AG08396 (cell line): ENCODE measurements around the gene SV2B.
A peak's percentile ranks its signal among the peaks of the same experiment; 100 is the strongest.
"Not testable (repeated sequence)": the region's sequence is repeated elsewhere in the genome, so short reads cannot be mapped to it uniquely, and the experiment has no call there.

Experiments used
- DNase-seq: peaks from one replicate; pipeline ENCODE4 v3.0.0; 2012; ENCODE audit warnings: low spot score, mixed read lengths

The SV2B gene, protein sequence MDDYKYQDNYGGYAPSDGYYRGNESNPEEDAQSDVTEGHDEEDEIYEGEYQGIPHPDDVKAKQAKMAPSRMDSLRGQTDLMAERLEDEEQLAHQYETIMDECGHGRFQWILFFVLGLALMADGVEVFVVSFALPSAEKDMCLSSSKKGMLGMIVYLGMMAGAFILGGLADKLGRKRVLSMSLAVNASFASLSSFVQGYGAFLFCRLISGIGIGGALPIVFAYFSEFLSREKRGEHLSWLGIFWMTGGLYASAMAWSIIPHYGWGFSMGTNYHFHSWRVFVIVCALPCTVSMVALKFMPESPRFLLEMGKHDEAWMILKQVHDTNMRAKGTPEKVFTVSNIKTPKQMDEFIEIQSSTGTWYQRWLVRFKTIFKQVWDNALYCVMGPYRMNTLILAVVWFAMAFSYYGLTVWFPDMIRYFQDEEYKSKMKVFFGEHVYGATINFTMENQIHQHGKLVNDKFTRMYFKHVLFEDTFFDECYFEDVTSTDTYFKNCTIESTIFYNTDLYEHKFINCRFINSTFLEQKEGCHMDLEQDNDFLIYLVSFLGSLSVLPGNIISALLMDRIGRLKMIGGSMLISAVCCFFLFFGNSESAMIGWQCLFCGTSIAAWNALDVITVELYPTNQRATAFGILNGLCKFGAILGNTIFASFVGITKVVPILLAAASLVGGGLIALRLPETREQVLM

DNA sequence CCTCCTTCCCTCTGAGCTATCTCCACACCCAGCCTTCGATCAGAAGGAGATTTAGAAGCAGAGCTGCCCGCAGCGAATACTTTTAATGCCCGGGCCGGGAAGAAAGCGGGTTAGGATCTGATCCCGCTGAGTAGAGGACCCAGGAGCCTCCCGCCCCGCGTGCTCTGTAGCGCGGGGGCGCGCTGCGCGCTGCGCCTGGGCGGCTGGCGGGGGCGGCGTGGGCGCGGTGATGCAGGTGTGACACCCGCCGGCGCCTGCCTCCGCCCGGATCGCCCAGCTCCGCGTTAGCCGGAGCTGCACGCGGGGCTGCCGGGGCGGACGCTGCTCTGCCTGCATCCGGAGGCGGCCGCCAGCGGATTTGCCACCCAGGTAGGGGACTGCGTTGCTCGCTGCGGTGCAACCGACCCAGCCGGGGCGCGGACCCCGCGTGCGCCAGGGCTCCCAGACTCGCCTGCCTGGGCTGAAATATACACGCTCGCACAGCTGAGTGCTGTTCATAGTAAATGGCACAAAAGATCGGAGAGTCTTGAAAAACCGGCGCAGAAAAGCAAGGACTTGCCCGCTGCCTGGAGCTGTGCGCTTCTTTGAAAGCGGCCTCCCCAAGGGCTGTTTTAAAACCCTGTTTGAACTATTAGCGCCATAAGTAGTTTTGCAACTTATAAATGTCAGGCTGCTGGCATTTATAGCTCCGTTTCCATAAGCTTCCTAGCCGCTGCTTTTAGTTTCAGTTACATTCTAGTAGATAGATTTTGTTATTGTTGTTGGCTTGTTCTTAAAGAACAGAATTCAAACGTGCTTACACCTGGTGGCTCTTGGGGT lies at the start of gene SV2B:
SV2B (plus strand) TSS at position 263 of the 819 bp plus-strand sequence. CDS start 126,007 bp downstream, outside the sequence.
- no peak for DNase-seq

DNA sequence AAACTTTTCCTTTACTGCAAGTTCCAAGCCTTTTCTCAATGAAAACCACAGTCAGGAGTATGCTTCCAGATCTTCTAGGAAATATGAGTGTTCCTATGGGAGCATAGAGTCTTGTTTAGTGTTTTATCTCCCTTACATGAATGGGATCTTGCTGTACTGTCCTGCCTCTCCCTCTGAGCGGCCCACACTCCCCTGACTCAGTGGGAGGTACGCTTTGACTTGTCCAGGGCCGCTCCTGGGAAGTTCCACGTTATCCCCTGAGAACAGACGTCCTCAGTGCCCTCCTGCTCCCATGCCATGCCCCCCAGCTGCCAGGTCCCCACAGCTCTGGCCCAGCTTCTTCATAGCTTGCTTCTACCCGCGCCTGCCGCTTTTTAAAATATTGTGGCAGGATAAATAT lies 48.8 kb upstream of the SV2B start:
- DNase-seq, result no peak

DNA sequence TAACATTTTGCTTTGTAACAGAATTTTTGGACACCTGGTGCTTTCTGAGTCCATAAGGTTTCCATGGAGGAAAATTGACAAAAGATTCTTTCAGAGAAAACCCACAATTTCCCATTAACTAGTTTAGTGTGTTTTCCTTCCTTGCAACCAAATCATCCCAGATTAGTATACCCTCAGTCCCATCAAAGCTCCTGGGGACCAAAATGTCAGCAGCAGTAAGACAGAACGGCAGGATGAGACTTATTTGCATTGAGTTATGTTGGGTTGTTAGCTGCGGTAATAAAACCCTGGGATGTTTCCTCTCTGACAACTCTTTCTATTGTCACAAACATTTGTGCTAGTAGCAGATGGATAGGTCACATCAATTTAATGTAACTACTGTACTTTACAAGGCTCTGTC lies 45.2 kb upstream of the SV2B start:
- DNase-seq, result no peak

DNA sequence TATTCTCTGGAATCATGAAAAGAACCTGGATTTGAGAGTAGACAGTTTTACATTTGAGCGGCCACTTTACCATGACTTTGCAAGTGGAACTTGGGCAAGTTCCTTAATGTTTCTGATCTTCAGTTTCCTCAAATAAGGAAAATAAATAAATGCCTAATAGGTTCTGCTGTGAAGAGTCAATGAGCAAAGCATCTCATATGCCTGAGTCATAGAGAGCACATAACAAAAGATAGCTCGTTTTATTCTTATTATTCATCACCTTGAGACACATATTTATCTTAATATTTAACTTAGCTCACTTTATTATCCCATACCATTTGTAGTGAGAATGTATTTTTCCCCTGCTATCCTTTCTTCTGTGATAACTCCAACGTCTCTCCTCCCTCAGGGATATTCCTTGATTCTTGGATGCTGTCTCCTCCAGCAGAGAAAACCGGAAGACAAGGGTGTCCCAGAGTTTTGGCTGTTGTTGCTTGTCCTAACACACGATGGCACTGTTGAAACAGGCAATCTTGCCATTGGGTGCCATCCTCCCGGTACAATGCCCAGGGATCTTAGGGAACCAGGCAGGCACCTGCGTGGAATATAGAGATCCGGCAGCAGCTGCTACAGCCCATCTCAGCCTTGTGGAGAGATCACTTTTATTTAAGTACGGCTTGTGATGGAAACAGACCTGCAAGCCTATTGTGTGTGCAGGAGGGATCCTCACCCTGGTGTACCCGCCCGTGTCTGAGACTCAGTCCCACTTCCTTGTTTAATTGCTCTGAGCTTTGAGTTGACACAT lies 44.3 kb upstream of the SV2B start:
- peak; percentile 77 for DNase-seq

DNA sequence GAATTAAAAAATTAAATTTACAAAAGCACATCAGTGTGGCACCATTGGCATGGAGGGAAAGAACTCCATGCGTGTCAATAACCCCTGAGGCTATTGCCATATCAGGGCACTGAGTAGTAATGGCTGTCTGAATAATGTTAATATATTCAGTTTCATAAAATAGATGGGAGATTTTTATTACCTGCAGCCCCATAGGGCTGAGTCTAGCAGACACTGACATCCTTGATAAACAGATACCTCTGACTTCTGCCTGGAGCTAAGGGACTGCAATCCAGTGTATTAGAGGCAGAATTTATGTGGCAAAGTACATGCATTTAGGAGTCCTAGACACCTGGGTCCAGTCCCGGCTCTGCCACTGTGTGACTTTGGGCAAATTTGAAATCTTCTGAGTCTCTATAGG lies 38.8 kb upstream of the SV2B start:
- no peak for DNase-seq

DNA sequence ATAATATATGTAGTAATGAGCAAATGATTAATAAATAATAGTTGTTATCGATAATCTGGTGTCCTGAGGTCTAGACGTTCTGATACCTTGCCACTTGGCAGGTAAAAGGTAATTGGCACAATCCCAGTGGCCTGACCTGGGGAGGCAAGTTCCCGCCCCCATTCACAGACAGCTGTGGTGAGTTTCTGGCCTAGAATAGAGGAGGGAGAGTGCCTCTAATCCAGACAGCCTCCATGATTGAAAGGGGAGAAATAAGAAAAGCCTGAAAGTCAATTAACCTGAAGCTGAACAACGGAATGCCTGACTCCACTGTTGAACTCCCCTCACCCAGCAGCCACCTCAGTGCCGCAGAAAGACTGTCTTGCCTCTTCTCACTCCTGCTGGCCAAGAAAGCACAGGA lies 38.1 kb upstream of the SV2B start:
- no peak for DNase-seq

DNA sequence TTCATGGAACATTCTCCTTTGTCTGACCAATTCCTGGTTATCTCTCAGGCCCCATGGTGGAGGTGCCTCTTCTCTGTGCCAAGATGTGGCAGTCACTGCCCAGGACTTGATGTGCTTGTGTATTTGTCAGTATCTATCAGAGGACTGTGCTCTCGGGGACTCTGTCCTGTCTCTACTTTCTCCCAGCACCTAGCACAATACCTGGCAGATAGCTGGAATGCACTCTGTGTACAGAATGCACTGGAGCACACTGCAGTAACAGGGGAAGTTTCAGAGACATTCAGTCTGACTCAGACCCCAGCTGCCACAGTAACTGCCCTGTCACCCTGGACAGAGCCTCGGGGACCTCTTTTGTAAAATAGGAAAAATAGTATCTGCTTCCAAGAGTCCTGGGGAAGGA lies 34.6 kb upstream of the SV2B start:
- DNase-seq, result no peak

DNA sequence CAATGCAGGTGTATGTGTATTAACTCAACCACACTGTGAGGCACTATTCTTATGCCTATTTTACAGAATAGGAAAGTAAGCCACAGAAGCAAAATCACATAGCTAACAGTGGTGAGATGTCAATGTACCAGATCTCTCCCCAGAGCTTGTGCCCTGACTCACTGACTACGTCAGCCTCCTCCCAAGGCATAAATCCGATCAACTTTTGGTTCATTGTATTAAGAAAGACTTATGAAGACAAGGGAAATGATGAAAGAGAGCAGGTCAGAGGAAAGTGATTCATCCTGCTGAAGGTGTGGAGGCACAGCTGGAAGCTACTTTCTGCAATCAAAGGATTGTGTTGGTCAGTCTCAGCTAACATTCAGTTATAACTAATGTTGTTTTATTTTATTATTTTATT lies 33.0 kb upstream of the SV2B start:
- no peak for DNase-seq

DNA sequence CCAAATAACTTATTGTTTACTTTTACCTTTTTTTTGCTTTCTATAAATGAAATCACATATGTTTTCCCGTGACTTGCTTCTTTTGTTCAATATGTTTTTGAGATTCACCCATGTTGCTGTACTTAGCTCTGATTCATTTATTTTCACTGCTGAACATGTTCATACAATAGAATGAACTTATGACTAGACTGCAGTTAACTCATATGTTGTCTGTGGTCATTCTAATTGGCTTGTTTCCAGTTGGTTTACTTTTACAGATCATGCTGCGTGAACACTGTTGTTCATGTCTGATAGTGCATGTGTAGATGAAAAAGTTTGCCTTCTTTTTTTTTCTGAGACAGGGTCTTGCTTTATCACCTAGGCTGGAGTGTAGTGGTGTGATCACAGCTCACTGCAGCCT lies 31.6 kb upstream of the SV2B start:
- DNase-seq, result no peak

DNA sequence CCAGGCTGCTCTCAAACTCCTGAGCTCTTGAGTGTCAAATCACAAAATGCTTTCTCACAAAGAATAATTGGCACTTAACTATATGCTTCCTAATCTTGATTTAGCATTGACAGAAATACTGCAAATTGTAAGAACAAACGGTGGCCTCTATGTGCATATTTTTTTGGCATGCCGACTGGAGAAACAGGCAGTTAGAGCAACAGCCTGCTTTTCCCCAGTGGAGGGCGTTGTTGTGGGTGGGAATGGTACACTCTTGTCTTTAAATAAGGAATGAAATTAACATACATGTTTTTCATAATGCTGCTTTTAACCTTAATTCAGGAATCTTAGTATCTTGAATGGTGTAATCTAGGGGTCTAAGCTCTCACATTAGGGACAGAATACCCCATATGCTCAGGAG lies 31.1 kb upstream of the SV2B start:
- no peak for DNase-seq

DNA sequence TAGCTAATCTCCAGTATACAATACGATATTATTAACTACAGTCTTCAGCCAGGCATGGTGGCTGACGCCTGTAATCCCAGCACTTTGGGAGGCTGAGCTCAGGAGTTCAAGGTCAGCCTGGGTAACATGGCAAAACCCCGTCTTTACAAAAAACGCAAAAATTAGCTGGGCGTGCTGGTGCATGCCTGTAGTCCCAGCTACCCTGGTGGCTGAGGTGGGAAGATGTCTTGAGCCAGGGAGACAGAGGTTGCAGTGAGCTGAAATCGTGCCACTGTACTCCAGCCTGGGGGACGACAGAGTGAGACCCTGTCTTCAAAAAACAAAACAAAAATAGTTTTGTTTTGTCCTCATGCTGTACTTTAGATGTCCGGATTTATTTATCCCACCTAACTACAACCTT lies 29.2 kb upstream of the SV2B start:
- DNase-seq, result no peak

DNA sequence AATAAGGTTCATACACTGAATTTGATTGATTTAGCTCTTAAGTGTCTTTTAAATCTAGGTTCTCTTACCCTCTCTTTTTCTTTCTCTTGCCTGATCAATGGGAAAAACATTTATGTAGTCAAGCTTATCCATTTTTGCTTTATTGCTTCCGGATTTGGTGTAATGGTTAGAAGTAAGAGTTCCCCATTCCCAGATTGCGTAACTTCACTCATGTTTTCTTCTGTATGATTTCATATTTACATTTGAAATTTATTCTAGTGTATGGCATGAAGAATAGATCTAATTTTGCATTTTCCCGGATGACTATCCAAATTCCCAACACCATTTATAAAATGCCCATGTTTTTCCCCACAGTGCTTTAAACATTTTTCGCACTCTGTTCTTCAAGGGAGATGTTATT lies 27.9 kb upstream of the SV2B start:
- no peak for DNase-seq

DNA sequence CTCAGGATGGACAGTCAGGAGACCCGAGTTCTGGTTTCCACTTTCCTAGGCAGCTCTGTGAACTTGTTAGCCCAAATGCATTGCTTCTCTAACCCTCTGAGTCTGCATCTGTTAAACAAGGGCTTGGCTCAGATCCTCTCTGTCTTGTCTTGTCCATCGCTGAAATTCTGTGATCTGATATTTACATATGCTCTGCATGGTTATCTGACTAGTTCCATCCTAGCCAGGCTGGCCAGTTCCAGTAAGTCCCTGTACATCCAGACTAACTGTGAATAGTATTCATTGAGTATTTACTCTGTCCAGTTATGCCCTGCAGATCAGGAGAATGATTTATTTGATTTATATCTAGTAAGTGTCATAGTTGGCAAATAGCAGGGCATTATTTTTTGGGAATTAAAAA lies 27.0 kb upstream of the SV2B start:
- DNase-seq, result no peak

DNA sequence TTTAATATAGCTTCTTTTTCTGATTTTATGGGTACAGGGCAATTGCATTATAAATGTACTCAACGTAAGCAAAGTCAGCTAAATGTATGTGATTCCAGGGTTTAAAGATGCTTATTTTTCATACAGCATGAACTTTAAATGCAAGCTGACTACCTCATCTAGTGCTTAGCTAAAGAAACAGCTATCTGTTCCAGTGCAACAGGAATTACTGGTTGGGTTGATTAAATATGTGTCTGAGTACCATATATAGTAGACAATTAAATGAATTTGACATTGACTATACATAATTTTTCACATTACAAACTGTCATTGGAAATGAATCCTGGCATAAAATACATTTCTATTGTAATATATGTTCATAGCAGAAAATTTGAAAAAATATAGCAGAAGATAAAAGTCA lies 26.3 kb upstream of the SV2B start:
- no peak for DNase-seq

DNA sequence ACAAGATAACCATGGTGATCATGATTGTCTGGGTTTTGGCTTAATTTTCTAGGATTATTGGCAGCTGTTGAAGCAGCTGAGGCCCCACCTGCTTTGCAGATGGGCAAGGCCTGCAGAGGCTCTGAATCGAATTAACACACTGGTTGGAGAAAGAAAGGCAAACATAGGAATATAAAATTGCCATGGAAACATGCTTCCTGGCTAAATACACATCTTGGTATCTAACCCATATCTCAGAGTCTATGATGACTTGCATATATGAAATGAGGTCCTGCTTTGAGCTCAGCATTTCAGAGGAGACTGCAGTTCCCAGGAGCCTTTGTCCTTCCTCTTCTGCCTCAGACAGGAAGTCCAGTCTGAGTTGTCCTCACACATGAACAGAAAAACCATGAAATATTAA lies 24.3 kb upstream of the SV2B start:
- no peak for DNase-seq

DNA sequence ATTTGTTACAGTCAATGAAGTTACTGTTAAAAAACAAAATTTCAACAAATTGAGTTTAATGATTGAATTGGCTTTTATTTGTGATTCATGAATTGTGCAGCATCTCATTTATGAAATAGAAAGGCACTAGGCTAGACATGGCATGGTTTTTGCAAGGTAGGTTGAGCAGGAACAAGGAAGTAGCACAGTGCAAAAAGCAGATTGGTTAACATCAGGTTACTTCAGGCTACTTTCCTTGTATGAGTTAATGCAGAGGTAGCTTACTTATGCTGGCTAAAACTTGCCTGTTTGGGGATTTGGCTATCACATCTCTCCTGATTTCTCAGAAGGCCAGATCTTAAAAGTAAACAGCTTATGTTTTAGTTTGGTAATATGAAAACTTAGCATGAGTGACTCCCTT lies 23.0 kb upstream of the SV2B start:
- DNase-seq, result no peak

DNA sequence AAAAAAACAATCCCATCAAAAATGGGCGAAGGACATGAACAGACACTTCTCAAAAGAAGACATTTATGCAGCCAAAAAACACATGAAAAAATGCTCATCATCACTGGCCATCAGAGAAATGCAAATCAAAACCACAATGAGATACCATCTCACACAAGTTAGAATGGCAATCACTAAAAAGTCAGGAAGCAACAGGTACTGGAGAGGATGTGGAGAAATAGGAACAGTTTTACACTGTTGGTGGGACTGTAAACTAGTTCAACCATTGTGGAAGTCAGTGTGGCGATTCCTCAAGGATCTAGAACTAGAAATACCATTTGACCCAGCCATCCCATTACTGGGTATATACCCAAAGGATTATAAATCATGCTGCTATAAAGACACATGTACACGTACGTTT lies 6.2 kb upstream of the SV2B start:
- not testable (repeated sequence) for DNase-seq

DNA sequence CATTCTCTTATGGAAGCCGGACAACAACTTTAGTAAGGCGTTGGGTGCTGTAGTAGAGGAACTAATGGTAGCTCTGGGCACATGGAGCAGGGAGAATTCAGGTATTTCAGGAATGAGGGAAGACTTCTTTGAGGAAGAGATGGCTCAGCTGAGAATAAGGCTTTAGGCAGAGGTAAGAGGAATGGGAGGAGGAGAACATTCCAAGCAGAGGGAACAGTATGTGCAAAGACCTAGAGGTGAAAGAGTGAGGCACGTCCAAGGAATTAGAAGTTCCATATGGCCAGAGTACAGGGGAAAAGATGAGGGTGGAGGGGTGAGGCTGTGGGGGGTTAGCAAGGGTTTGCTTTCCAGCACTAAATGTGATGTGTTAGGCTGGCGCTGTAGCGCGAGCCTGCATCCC lies 1.6 kb upstream of the SV2B start:
- DNase-seq, result no peak

DNA sequence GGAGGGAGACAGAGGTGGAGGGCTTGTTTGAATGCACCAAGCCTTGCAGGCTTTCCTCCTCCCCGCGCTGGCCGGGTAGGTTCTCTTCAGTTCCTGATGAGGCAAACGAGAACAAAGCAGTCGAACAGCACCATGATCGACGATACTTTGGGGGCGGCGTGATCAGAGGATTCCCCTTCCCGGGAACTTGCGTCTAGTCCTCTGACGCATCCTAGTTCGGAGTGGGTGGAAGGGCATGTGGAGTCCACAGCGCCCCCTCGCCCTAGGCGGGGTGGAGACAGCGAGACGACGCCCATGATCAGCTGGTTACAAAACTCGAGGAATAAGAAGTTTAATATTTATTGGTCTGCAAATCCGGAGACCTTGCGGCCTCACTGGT lies 452 bp upstream of the SV2B start:
- DNase-seq, result peak; percentile 29

DNA sequence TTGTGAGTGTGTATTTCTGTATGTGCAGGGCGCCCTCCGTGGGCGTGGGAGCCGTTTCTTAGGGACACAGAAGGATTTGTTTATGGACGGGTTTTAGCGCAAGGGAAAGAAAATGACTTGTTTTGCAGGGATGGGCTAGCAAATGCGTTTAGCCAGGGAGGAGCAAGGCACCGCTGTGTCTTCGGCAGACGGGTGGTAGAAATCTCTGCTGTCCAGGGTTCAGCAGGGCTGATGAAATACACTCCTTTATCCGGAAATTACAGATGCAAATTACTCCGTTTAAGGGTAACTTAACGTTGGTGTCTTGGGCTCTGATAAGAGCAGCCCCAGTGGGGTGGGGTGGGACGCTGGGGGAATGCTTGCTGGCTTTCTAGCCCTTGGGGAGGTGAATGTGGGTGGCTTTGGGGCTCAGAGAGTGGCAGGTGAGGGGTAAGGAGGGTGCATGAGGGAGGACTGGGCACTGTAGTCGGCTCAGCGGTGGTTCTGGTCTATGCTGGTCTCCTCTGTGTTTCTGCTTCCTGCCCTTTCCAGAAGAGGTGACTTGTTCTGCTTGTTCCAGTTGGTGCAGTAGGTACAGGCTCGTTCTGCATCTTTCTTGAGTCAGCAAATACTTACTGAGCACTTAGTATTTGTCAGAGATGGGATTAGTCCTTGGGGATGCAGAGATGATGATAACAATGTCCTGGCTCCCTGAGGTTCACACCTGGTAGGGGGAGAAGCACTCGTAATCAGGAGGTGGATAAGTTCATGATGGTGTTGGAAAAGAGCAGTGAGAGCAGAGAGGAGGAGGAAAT lies 954 bp downstream of the SV2B start:
- DNase-seq, result no peak

DNA sequence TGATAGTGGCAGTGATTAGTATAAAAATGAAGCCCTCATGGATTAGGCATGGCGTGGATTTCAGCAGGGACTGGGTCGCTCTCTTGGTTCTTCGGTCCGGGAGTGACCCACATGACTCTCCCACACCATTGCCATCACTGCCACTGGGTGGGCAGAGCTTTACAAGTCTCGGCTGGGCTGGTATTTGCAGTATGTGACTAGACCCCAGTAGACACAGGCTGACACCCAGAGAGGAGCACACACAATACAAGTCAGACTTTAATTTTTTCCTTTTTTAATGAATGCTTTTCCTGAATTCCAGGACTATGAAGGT lies 1.5 kb downstream of the SV2B start:
- DNase-seq, result no peak
